Activated naive CD4-positive, alpha-beta T cell treated with anti-CD3 and anti-CD28 coated beads, Interleukin-2, amount 10 ng/mL, durations not matched to agents 7 days and 5 days (primary cell): ENCODE results near the gene S100A6.
A peak's percentile ranks its signal among the peaks of the same experiment; 100 is the strongest.

Experiments used
- CTCF ChIA-PET: fragments of 350-600 bp; sonication (Branson Sonifier 250); formaldehyde crosslinking; loops from one replicate; lab custom pipeline; 2021; ENCODE audit warnings: antibody characterized with exemption; lab: Charles Lee
- DNase-seq: peaks from one replicate; pipeline ENCODE4 v3.0.0-alpha.2; 2020
- H3K27ac Mint-ChIP-seq: one replicate; pipeline ENCODE4 v1.8.0; 2021; ENCODE audit warnings: mild to moderate bottlenecking, moderate library complexity, mixed read lengths
- H3K27me3 Mint-ChIP-seq: one replicate; pipeline ENCODE4 v1.8.0; 2021; ENCODE audit warnings: mild to moderate bottlenecking, mixed read lengths
- H3K36me3 Mint-ChIP-seq: one replicate; pipeline ENCODE4 v1.8.0; 2021; ENCODE audit warnings: mixed read lengths
- H3K4me1 Mint-ChIP-seq: one replicate; pipeline ENCODE4 v1.8.0; 2021; ENCODE audit warnings: mixed read lengths
- H3K4me3 Mint-ChIP-seq: one replicate; pipeline ENCODE4 v1.8.0; 2021; ENCODE audit warnings: mild to moderate bottlenecking, moderate library complexity, mixed read lengths
- H3K9me3 Mint-ChIP-seq: one replicate; pipeline ENCODE4 v1.8.0; 2021; ENCODE audit warnings: mixed read lengths

S100A6 gene

DNA sequence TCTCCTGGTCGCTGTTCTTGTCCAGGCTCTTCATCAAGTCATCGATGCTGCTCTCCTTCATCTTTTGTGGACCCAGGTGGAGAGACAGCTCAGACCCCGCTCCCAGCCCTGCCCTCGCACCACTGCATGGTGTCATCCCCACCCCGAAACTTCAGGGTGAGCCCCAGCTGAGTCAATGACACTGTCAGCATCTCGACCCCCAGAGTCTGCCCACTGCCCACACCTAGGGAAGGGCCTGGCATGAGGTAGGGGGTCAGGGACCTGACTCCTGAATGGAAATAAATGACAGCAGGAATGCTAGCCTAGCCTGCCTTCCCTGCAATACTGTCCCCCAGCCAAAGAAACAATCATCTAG, 1.6 kb upstream of the S100A6 start:
- H3K9me3 Mint-ChIP-seq = no peaks in the 10 kb centered on the region
- peak; percentile 17 for DNase-seq
- CTCF ChIA-PET = interaction anchor here (8.2 kb wide), 1 partner anchor 33 kb away, joined by 204 read pairs; no protein-coding TSS in a partner anchor
- H3K4me1 Mint-ChIP-seq = peaks cover 80% of the 10 kb centered on the region
- peak overlapping the region; percentile 82 for H3K4me3 Mint-ChIP-seq
- peak overlapping the region; percentile 91 for H3K27ac Mint-ChIP-seq
- H3K27me3 Mint-ChIP-seq = no peaks in the 10 kb centered on the region
- peaks cover 46% of the 10 kb centered on the region for H3K36me3 Mint-ChIP-seq

DNA sequence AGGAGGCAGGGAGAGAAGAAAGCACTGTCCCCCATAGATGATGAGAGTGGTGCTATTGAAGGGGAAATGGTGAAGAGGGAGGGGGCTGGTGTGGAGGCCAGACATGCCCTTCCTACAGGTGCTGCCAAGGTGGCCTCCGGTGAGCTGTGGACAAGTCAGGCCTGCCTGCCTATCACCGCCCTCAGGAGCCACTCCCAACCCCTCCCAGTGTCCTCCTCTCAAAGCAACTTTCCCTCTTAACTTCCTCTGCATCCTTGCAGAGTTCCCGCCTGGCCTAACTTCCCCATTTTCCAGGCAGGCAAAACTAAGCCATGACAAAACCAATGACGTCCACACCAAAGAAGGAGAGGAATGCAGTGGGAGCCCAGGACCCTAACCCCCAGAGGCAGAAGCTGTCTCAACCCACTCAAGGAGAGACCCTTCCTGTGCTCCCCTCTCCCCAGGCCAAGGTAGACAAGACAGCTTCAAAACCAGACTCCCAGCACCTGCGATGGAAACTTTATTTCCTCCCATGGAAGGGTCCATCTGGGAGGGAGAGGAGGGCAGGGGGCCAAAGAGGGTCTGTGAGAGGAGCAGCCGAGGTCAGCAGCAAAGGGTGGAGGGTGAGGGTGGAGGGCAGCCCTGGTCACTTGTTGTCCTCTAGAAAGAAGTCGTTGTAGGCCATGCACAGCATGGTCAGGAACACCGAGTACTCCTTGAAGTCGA, 1.0 kb upstream of the S100A6 start:
- Mint-ChIP-seq H3K27ac (peak overlapping the region; percentile 91), H3K4me3 (peak overlapping the region; percentile 82), H3K4me1 (peaks cover 80% of the 10 kb centered on the region), H3K27me3 (no peaks in the 10 kb centered on the region), H3K9me3 (no peaks in the 10 kb centered on the region), H3K36me3 (peaks cover 44% of the 10 kb centered on the region)
- peak; percentile 28 for DNase-seq
- CTCF ChIA-PET = interaction anchor here (2.2 to 8.2 kb wide), 3 partner anchors 8 to 33 kb away, joined by 10 to 204 read pairs (median 74); partner anchors contain the start of gene S100A4

DNA sequence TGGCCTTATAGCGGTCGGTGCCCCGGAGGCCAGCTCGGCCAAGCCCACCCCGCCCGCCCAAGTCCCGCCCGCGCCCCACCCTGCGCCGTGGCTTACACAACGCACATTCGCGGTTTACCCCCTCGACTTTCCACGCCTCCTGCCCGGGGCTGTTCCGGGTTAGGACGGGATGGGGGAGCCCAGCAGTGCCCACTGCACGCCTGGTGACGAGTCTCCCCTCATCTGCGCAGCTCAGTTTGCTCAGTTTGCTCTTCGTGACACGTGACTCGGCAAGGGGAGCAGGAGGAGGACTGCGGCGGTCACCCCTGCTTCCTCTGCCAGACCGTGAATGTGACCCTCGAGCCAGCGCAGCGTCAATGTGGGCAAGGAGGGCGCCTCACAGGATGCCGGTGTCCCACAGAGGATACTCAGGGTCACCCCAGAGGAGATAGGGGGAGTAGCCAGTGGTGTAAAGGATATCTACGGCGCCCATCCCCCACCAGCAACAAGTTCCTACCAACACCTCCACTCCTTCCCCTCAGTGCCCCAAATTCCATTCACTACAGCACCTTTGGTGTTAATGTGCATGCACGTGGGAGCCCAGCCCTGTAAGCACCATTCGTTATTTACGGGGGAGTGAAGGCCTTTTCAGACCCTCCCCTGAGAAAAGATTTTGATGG, 350 bp upstream of the S100A6 start:
- H3K27ac Mint-ChIP-seq = peak overlapping the region; percentile 91
- no peaks in the 10 kb centered on the region for H3K9me3 Mint-ChIP-seq
- H3K4me1 Mint-ChIP-seq = peaks cover 80% of the 10 kb centered on the region
- no peaks in the 10 kb centered on the region for H3K27me3 Mint-ChIP-seq
- H3K36me3 Mint-ChIP-seq = peaks cover 39% of the 10 kb centered on the region
- peak; percentile 91 for DNase-seq
- peak overlapping the region; percentile 82 for H3K4me3 Mint-ChIP-seq
- CTCF ChIA-PET = interaction anchor here (1.1 to 8.2 kb wide), 5 partner anchors 9 to 42 kb away, joined by 3 to 204 read pairs (median 14); partner anchors contain the start of gene S100A4

DNA sequence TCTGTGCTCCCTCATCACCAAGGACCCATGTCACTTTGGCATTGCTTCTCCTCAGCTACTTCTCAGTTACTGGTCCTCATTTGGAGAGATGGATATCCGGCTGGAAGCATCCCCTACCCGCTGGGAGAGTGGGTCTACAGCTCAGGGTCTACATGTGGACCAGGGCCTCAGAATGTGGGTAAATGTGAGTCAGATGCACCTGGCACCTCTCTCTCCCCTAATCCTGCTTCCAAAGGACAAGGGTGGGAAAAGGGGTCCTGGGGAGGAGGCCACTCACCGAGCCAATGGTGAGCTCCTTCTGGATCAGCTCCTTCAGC, 908 bp downstream of the S100A6 start:
- peaks cover 29% of the 10 kb centered on the region for H3K36me3 Mint-ChIP-seq
- no peaks in the 10 kb centered on the region for H3K9me3 Mint-ChIP-seq
- H3K4me3 Mint-ChIP-seq = peak overlapping the region; percentile 82
- H3K27ac Mint-ChIP-seq = peak overlapping the region; percentile 91
- peak; percentile 18 for DNase-seq
- peaks cover 74% of the 10 kb centered on the region for H3K4me1 Mint-ChIP-seq
- CTCF ChIA-PET = interaction anchor here (1.0 to 8.2 kb wide), 10 partner anchors 10 to 93 kb away, joined by 3 to 204 read pairs (median 12); partner anchors contain the start of genes S100A13, S100A2 and S100A4
- H3K27me3 Mint-ChIP-seq = no peaks in the 10 kb centered on the region

DNA sequence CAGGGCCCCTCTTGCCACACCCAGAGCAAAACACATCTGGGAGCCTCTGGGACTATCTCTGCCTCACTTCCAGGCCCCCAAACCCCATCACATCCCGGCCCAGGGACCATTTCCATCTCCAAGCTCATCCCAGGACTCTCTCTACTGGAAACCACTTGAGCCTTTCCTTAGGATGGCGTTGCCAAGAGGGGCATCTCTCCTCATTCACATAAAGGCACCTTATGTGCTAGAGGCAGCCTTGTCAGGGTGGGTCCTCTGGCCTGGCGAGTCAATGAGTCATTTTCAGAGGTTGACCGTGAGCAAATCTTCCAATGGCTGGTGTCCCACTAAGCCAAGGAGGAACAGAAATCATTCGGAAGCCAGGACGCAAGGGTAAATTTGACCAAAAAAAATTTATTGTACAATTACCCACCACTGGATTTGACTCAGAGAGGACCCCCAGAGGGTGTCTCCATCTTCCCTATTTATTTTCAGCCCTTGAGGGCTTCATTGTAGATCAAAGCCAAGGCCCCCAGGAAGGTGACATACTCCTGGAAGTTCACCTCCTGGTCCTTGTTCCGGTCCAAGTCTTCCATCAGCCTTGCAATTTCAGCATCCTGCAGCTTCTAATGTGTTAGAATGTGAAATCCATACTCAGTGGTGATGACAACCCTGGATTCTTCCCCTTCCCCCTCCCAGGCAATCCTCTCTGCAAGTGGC, 1.4 kb downstream of the S100A6 start:
- no peak for DNase-seq
- peaks cover 68% of the 10 kb centered on the region for H3K4me1 Mint-ChIP-seq
- H3K27me3 Mint-ChIP-seq = no peaks in the 10 kb centered on the region
- peak overlapping the region; percentile 91 for H3K27ac Mint-ChIP-seq
- CTCF ChIA-PET = interaction anchor here (1.0 to 8.2 kb wide), 9 partner anchors 10 to 93 kb away, joined by 3 to 204 read pairs (median 14); partner anchors contain the start of genes S100A13, S100A2 and S100A4
- peaks cover 27% of the 10 kb centered on the region for H3K36me3 Mint-ChIP-seq
- peak overlapping the region; percentile 82 for H3K4me3 Mint-ChIP-seq
- no peaks in the 10 kb centered on the region for H3K9me3 Mint-ChIP-seq

DNA sequence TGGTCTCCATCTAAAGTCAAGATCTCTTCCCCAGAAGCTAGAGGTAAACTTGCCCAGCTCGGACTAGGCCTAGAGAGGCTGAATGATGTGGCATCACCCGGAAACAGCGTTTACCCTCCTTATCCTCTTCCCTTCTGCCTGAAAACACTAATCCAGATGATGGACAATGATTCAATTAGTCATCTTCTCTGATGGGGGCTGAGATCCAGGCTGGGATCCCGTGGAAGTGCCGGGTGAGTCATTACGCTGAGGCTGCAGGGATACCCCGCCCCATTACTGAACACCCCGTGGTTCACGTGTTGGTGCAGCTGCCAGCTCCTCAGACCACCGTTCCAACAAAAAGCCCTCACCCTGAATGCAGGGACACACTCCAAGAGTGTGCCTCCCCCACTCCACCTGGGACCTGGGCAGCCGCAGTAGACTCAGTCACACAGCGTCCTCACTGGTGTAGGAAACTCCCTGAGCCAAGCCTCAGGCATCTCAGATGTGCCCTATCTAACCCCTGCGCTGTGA, 2.0 kb downstream of the S100A6 start:
- H3K4me1 Mint-ChIP-seq = peaks cover 68% of the 10 kb centered on the region
- DNase-seq = no peak
- H3K4me3 Mint-ChIP-seq = peak overlapping the region; percentile 82
- H3K27me3 Mint-ChIP-seq = no peaks in the 10 kb centered on the region
- peak overlapping the region; percentile 91 for H3K27ac Mint-ChIP-seq
- H3K36me3 Mint-ChIP-seq = peaks cover 27% of the 10 kb centered on the region
- H3K9me3 Mint-ChIP-seq = no peaks in the 10 kb centered on the region
- CTCF ChIA-PET = interaction anchor here (0.7 to 8.2 kb wide), 16 partner anchors 11 to 138 kb away, joined by 3 to 204 read pairs (median 12); partner anchors contain the start of genes S100A13, S100A2 and S100A4

DNA sequence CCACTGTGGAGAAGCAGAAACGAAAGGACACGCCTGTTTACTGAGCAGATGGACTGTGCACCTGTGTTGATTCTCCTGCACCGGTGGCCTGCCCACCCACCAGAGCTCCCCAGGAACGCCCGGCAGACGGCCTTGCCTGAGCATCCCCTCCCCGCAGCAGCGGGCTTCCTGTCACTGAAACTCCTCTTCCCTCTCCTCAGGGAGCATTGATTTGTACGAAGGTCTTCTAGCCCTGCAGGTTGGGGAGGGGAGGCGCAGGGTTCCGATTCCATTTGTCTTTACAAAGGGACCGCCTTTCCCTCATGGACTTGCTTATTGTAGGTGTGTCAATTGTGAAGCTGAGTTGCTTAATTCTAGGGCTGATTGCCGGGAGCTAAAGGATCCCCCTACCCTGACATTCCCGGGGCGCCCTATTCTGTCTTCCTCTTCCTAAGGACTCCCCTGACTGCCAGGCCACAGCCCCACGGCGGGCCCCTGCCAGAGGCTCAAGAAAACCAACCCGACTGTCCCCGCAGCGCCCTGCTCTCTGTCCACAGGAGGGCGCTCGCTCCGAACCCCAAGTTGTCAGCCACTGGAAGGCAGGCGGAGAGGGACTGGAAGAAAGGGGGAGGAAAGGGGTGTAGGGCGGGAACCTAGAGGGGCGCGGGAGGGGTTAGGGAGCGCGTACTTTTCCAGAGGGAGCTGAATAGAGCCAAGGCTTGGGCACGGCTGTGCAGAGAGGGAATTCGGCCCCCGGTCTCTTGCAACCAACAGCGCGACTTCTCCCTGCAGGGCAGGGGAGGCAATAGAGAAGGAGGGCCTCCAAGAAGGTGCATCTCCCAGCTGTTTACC, 2.8 kb downstream of the S100A6 start:
- Mint-ChIP-seq H3K4me3 (peak overlapping the region; percentile 82), H3K9me3 (no peaks in the 10 kb centered on the region), H3K36me3 (peaks cover 27% of the 10 kb centered on the region), H3K27ac (peak overlapping the region; percentile 91), H3K4me1 (peaks cover 62% of the 10 kb centered on the region), H3K27me3 (no peaks in the 10 kb centered on the region)
- CTCF ChIA-PET = interaction anchor here (0.6 to 8.2 kb wide), 31 partner anchors 8 to 913 kb away, joined by 3 to 204 read pairs (median 4); partner anchors contain the start of genes S100A1, S100A13, S100A14 and S100A2
- DNase-seq = peak; percentile 87

DNA sequence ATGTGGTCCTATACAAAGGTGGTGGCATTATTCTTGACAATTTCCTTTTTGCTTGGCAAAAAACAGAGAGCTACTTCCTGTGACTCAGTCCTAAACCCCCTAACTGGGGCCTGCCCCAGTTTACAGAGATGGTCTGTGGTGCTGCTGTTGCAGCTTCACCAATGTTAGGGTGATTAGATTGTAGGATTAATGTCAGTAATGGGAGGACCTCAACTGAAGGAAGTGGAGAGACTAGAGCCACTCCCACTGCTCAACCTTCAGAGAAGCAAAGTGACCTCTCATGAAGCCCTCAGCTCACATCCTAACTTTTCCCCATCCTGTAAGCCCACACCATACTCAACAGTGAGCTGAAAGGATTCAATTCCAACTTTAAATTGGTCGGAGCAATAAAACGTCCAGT, 3.6 kb downstream of the S100A6 start:
- peaks cover 27% of the 10 kb centered on the region for H3K36me3 Mint-ChIP-seq
- peak overlapping the region; percentile 91 for H3K27ac Mint-ChIP-seq
- CTCF ChIA-PET = interaction anchor here (0.7 to 8.2 kb wide), 27 partner anchors 9 to 913 kb away, joined by 3 to 204 read pairs (median 6); partner anchors contain the start of genes CHTOP, S100A1, S100A13 and S100A14
- peak overlapping the region; percentile 82 for H3K4me3 Mint-ChIP-seq
- peak; percentile 51 for DNase-seq
- no peaks in the 10 kb centered on the region for H3K27me3 Mint-ChIP-seq
- no peaks in the 10 kb centered on the region for H3K9me3 Mint-ChIP-seq
- H3K4me1 Mint-ChIP-seq = peaks cover 55% of the 10 kb centered on the region

DNA sequence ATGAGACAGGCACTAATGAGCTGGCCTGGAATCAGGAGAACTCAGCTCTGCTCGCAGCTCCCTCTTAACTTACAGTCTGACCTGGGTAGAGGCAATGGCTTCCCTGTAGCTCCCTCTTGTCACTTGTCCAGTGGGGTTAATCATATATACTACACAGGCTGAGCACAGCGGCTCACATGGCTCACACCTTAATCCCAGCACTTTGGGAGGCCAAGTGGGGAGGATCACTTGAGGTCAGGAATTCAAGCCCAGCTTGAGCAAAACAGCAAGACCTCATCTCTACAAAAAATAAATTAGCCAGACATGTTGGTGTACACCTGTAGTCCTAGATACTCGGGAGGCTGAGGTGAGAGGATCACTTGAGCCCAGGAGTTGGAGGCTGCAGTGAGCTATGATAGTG, 4.2 kb downstream of the S100A6 start:
- Mint-ChIP-seq H3K4me3 (no peak overlapping the region), H3K27ac (peak overlapping the region; percentile 91), H3K36me3 (peaks cover 26% of the 10 kb centered on the region), H3K27me3 (no peaks in the 10 kb centered on the region), H3K4me1 (peaks cover 49% of the 10 kb centered on the region), H3K9me3 (no peaks in the 10 kb centered on the region)
- CTCF ChIA-PET = interaction anchor here (0.7 to 8.2 kb wide), 25 partner anchors 9 to 215 kb away, joined by 3 to 204 read pairs (median 7); partner anchors contain the start of genes CHTOP, S100A1, S100A13 and S100A14
- DNase-seq = no peak

DNA sequence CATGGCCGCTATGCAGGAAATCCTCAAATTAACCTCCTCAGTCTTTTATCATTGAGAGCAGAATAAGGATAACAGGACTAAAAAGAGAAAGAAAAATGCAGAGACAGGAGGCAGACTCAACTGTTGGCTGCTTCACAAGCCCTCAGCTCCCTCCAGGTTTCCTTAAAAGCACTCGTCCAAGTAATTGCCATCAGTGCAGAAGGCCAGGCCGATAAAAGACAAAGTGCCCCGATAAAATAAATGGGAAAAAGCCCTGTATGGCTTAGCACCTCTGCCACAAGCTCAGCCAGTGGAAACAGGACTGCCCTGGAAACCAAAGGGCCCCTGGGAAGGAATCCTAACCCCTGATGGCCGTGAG, 8.1 kb downstream of the S100A6 start:
- H3K4me3 Mint-ChIP-seq = no peak overlapping the region
- H3K27ac Mint-ChIP-seq = no peak overlapping the region
- H3K4me1 Mint-ChIP-seq = peaks cover 23% of the 10 kb centered on the region
- CTCF ChIA-PET = interaction anchor here (1.1 to 3.3 kb wide), 2 partner anchors 17 to 45 kb away, joined by 4 to 12 read pairs; no protein-coding TSS in a partner anchor
- no peak for DNase-seq
- H3K36me3 Mint-ChIP-seq = peaks cover 5% of the 10 kb centered on the region
- no peaks in the 10 kb centered on the region for H3K9me3 Mint-ChIP-seq
- H3K27me3 Mint-ChIP-seq = peaks cover 7% of the 10 kb centered on the region

DNA sequence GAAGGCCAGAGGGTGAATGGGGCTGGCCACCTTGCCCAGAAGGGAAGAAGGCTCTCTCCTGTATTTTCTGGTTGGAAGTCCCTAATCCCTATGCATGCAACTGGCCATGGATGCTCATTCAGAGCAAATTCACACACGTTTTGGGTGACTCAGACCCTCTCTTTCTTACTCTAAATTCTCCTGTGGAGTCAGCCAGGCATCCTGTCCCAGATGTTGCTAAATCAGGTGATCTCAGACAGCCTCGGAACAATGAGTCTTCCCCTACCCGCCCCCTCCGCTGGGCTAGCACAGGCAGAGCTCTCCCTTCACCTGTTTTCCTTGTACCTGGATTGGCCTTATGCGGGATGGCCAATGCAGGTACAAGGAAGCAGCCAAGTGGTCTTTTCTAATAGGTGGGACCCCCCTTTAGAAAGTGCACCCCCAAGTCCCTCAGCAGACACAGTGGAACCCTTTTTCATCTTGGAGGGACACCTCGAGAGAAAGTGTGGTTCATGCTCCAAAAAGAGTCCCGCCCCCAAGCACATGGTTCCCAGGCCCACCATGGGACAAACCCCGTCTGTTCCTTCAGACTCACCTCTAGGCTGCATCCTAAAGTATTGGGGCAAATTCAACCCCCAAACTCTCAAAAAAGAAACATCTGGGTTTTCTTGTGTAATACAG, 8.6 kb downstream of the S100A6 start:
- DNase-seq = no peak
- CTCF ChIA-PET = interaction anchor here (1.1 to 3.3 kb wide), 2 partner anchors 16 to 45 kb away, joined by 4 to 12 read pairs; no protein-coding TSS in a partner anchor
- peaks cover 1% of the 10 kb centered on the region for H3K36me3 Mint-ChIP-seq
- H3K9me3 Mint-ChIP-seq = no peaks in the 10 kb centered on the region
- peaks cover 7% of the 10 kb centered on the region for H3K27me3 Mint-ChIP-seq
- no peak overlapping the region for H3K4me3 Mint-ChIP-seq
- no peak overlapping the region for H3K27ac Mint-ChIP-seq
- peaks cover 23% of the 10 kb centered on the region for H3K4me1 Mint-ChIP-seq

DNA sequence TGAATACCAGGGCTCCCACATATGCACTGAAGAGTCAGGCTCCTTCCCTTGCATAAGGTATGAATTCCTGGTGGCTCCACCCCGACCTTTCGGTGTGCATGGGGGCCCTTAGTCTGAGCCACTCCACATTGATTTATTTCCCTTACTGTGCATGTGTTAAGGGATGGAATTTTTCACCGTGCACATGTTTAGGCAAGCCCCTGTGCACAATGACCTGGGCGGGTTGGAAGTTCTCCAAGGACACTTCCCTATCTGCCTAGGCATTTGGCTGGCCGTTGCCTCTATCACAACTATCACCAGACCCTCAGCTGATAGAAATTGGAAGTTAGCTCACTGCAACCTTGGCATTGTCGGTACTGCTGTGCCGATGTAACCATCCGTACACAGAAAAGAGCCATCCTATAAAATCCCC, 9.7 kb downstream of the S100A6 start:
- Mint-ChIP-seq H3K9me3 (no peaks in the 10 kb centered on the region), H3K4me1 (peaks cover 12% of the 10 kb centered on the region), H3K27me3 (peaks cover 7% of the 10 kb centered on the region), H3K36me3 (no peaks in the 10 kb centered on the region), H3K4me3 (no peak overlapping the region), H3K27ac (no peak overlapping the region)
- CTCF ChIA-PET = interaction anchor here (1.0 to 3.3 kb wide), 3 partner anchors 15 to 91 kb away, joined by 3 to 12 read pairs (median 9); no protein-coding TSS in a partner anchor
- DNase-seq = no peak
